IMR-90 (cell line): ENCODE measurements around the gene GSPT1. TPM values are rescaled to one million over a fixed set of nuclear protein-coding genes. Genes with fewer than 3 reads are reported as not detected.

Experiments
- ATAC-seq: fragments of 200-7000 bp; cut with Tn5 transposase; 2 replicates; pipeline ENCODE4 v1.9.1; 2020; ENCODE audit warnings: low read depth, mild to moderate bottlenecking, moderate library complexity
- BruUV-seq: library from RNA; stranded (reverse); fragments of 400-500 nt; replicated peaks from 2 replicates; lab custom pipeline; 2021; lab: Mats Ljungman, UMichigan
- CTCF ChIA-PET: fragments of 300-600 bp; formaldehyde crosslinking; extraction: SDS; loops from one replicate; lab custom pipeline; 2021; ENCODE audit warnings: antibody characterized with exemption; lab: Yijun Ruan, JAX
- POLR2A ChIA-PET: fragments of 300-600 bp; sonication (Branson Sonifier 250); formaldehyde crosslinking; loops from one replicate; lab custom pipeline; 2022; ENCODE audit warnings: antibody characterized with exemption; ENCODE audit not compliant: unreplicated experiment; lab: Charles Lee
- DNase-seq: peaks from one replicate; pipeline ENCODE4 v3.0.0; 2013
- H2AFZ ChIP-seq: replicated peaks from 2 replicates; pipeline ENCODE3; 2013; ENCODE audit warnings: low read length, mild to moderate bottlenecking; ENCODE audit not compliant: poor library complexity
- H2AK5ac ChIP-seq: 2 replicates; pipeline ENCODE4 v1.6.1; 2013; ENCODE audit warnings: low read depth, low read length, inconsistent platforms
- H2AK9ac ChIP-seq: replicated peaks from 2 replicates; pipeline ENCODE3; 2013; ENCODE audit warnings: mild to moderate bottlenecking, low read depth, low read length, moderate library complexity; ENCODE audit not compliant: poor library complexity
- H2BK120ac ChIP-seq: 2 replicates; pipeline ENCODE4 v1.6.1; 2013; ENCODE audit warnings: low read depth, low read length, inconsistent platforms
- H2BK15ac ChIP-seq: 3 replicates; pipeline ENCODE4 v1.6.1; 2013; ENCODE audit warnings: low read depth, low read length, inconsistent platforms
- H2BK20ac ChIP-seq: 2 replicates; pipeline ENCODE4 v1.6.1; 2013; ENCODE audit warnings: low read depth, mild to moderate bottlenecking, inconsistent platforms, low read length, moderate library complexity
- H2BK5ac ChIP-seq: 2 replicates; pipeline ENCODE4 v1.6.1; 2013; ENCODE audit warnings: mild to moderate bottlenecking, low read depth, low read length, inconsistent platforms; ENCODE audit not compliant: poor library complexity, severe bottlenecking
- H3K14ac ChIP-seq: replicated peaks from 2 replicates; pipeline ENCODE4 v1.6.1; 2013; ENCODE audit warnings: low read depth, low read length, inconsistent platforms
- H3K18ac ChIP-seq: 2 replicates; pipeline ENCODE4 v1.6.1; 2013; ENCODE audit warnings: low read depth, low read length, control low read depth
- H3K23ac ChIP-seq: 2 replicates; pipeline ENCODE4 v1.6.1; 2013; ENCODE audit warnings: low read depth, low read length, inconsistent platforms
- H3K27ac ChIP-seq: 2 replicates; pipeline ENCODE4 v1.5.1; 2013; ENCODE audit warnings: mild to moderate bottlenecking, control low read depth, low read length; ENCODE audit not compliant: insufficient read depth
- H3K27me3 ChIP-seq: 2 replicates; pipeline ENCODE4 v1.6.1; 2013; ENCODE audit warnings: low read length; ENCODE audit not compliant: control insufficient read depth, insufficient read depth
- H3K36me3 ChIP-seq: 2 replicates; pipeline ENCODE4 v1.6.1; 2013; ENCODE audit warnings: low read length, mixed read lengths; ENCODE audit not compliant: control insufficient read depth, insufficient read depth
- H3K4ac ChIP-seq: 2 replicates; pipeline ENCODE4 v1.6.1; 2013; ENCODE audit warnings: low read depth, low read length, inconsistent platforms
- H3K4me1 ChIP-seq: 2 replicates; pipeline ENCODE4 v1.6.1; 2013; ENCODE audit warnings: low read length, mixed read lengths; ENCODE audit not compliant: control insufficient read depth, insufficient read depth
- H3K4me2 ChIP-seq: 2 replicates; pipeline ENCODE4 v1.6.1; 2013; ENCODE audit warnings: low read depth, mild to moderate bottlenecking, control low read depth, low read length, moderate library complexity
- H3K4me3 ChIP-seq: 2 replicates; pipeline ENCODE4 v1.5.1; 2013; ENCODE audit warnings: low read depth, mild to moderate bottlenecking, control low read depth, low read length, moderate library complexity; ENCODE audit not compliant: insufficient read depth
- H3K56ac ChIP-seq: 2 replicates; pipeline ENCODE4 v1.6.1; 2013; ENCODE audit warnings: low read length, inconsistent platforms; ENCODE audit not compliant: insufficient read depth; ENCODE audit errors: extremely low read depth
- H3K79me1 ChIP-seq, 2 experiments: 2 replicates each; pipeline ENCODE4 v1.6.1; 2013; ENCODE audit warnings: low read length in 2 of 2, inconsistent platforms in 1 of 2, low read depth in 1 of 2
- H3K9ac ChIP-seq: 2 replicates; pipeline ENCODE4 v1.6.1; 2013; ENCODE audit warnings: low read depth, low read length, control low read depth
- H3K9me1 ChIP-seq: 2 replicates; pipeline ENCODE4 v1.6.1; 2013; ENCODE audit warnings: low read length, inconsistent platforms; ENCODE audit not compliant: insufficient read depth
- H3K9me3 ChIP-seq: 2 replicates; pipeline ENCODE4 v1.6.1; 2013; ENCODE audit warnings: low read length; ENCODE audit not compliant: control insufficient read depth, insufficient read depth
- H4K20me1 ChIP-seq: 2 replicates; pipeline ENCODE4 v1.6.1; 2013; ENCODE audit warnings: low read length, inconsistent platforms; ENCODE audit not compliant: insufficient read depth
- H4K5ac ChIP-seq: 2 replicates; pipeline ENCODE4 v1.6.1; 2013; ENCODE audit warnings: mild to moderate bottlenecking, low read depth, low read length, control low read depth
- H4K8ac ChIP-seq, 2 experiments: 2 replicates each; pipeline ENCODE4 v1.6.1; 2013; ENCODE audit warnings: low read depth in 2 of 2, low read length in 2 of 2, control low read depth in 1 of 2, inconsistent platforms in 1 of 2
- H4K91ac ChIP-seq: 2 replicates; pipeline ENCODE4 v1.6.1; 2013; ENCODE audit warnings: low read depth, low read length, inconsistent platforms; ENCODE audit not compliant: insufficient read depth
- BHLHE40 ChIP-seq: fragments of 150-350 bp; IDR thresholded peaks from 2 replicates; pipeline ENCODE4 v1.6.1; 2016; ENCODE audit warnings: mild to moderate bottlenecking, low read depth, low read length
- CEBPB ChIP-seq: IDR thresholded peaks from 2 replicates; pipeline ENCODE4 v1.6.1; 2012; ENCODE audit warnings: low read depth, low read length, improper control_type of control experiment
- CHD1 ChIP-seq: IDR thresholded peaks from 2 replicates; pipeline ENCODE4 v1.6.1; 2012; ENCODE audit warnings: low read depth, low read length, improper control_type of control experiment
- FOS ChIP-seq: fragments of 150-350 bp; IDR thresholded peaks from 2 replicates; pipeline ENCODE4 v1.6.1; 2016; ENCODE audit warnings: low read depth, low read length
- MAFK ChIP-seq: IDR thresholded peaks from 2 replicates; pipeline ENCODE4 v1.6.1; 2012; ENCODE audit warnings: low read depth, low read length, improper control_type of control experiment
- MAZ ChIP-seq: IDR thresholded peaks from 2 replicates; pipeline ENCODE4 v1.6.1; 2012; ENCODE audit warnings: low read depth, mild to moderate bottlenecking, low read length, improper control_type of control experiment, moderate library complexity, borderline replicate concordance
- MXI1 ChIP-seq: IDR thresholded peaks from 2 replicates; pipeline ENCODE4 v1.6.1; 2012; ENCODE audit warnings: low read depth, mild to moderate bottlenecking, low read length, moderate library complexity, borderline replicate concordance
- NFE2L2 ChIP-seq: fragments of 150-350 bp; IDR thresholded peaks from 2 replicates; pipeline ENCODE4 v1.6.1; 2016; ENCODE audit warnings: low read depth, mild to moderate bottlenecking, low read length
- POLR2A ChIP-seq: IDR thresholded peaks from 2 replicates; pipeline ENCODE4 v1.6.1; 2012; ENCODE audit warnings: mild to moderate bottlenecking, low read depth, low read length
- RAD21 ChIP-seq: IDR thresholded peaks from 2 replicates; pipeline ENCODE4 v1.6.1; 2012; ENCODE audit warnings: low read length, improper control_type of control experiment
- RCOR1 ChIP-seq: IDR thresholded peaks from 2 replicates; pipeline ENCODE4 v1.6.1; 2012; ENCODE audit warnings: mild to moderate bottlenecking, low read length, improper control_type of control experiment; ENCODE audit not compliant: insufficient replicate concordance
- RFX5 ChIP-seq: IDR thresholded peaks from 2 replicates; pipeline ENCODE4 v1.8.0; 2012; ENCODE audit warnings: low read depth, mild to moderate bottlenecking, low read length, moderate library complexity
- SMC3 ChIP-seq: fragments of 150-350 bp; IDR thresholded peaks from 2 replicates; pipeline ENCODE4 v1.6.1; 2016; ENCODE audit warnings: low read depth, mild to moderate bottlenecking, antibody characterized with exemption, low read length, moderate library complexity
- WGBS, 2 experiments: methylation state at CpG; one replicate each; pipeline versions ENCODE4 v1.1.5 to v1.1.7; 2013; ENCODE audit warnings: missing lambda C conversion rate in 2 of 2; ENCODE audit not compliant: insufficient read length in 1 of 2; ENCODE audit errors: extremely low coverage in 2 of 2; 5-methylcytosine and 5-hydroxymethylcytosine counted together
- dilution Hi-C: fragments of 300-500 bp; cut with HindIII; formaldehyde crosslinking; loops from one replicate; pipeline ENCODE4 v1.14.3; 2018; ENCODE audit warnings: low sequenced_read_pairs; ENCODE audit not compliant: unreplicated experiment
- in situ Hi-C: fragments of 300-500 bp; cut with MboI; formaldehyde crosslinking; loops from 3 replicates; pipeline ENCODE4 v1.14.3; 2019; ENCODE audit warnings: low sequenced_read_pairs, inconsistent platforms, mixed read lengths
- intact Hi-C: fragments of 100-400 bp; cut with micrococcal nuclease; formaldehyde crosslinking; loops from 2 replicates; pipeline ENCODE4 v1.10.0; 2022
- polyA plus RNA-seq, 3 experiments: library from polyadenylated mRNA; depleted of rRNA; stranded (reverse); fragments of >200 nt; gene quantifications; 2 replicates each; pipeline ENCODE4 v1.2.3, GENCODE V29; 2012; ENCODE audit warnings: low replicate concordance in 1 of 3
- total RNA-seq: library from RNA; depleted of rRNA; stranded (reverse); fragments of >200 nt; gene quantifications from 2 replicates; pipeline ENCODE4 v1.2.3, GENCODE V29; 2012
- TF ChIP-seq, protein P1 (sequence below): fragments of 150-350 bp; IDR thresholded peaks from 2 replicates; pipeline ENCODE4 v1.6.1; 2016; ENCODE audit warnings: low read depth, mild to moderate bottlenecking, low read length, moderate library complexity, borderline replicate concordance
- TF ChIP-seq, protein P2 (sequence below): conservative IDR thresholded peaks from 2 replicates; pipeline ENCODE4 v1.5.1; 2012; ENCODE audit warnings: mild to moderate bottlenecking, low read depth, low read length, improper control_type of control experiment
- TF ChIP-seq, protein P3 (sequence below): fragments of 150-350 bp; IDR thresholded peaks from 2 replicates; pipeline ENCODE4 v1.6.1; 2017; ENCODE audit warnings: mild to moderate bottlenecking, antibody characterized with exemption, low read length, low read depth

GSPT1 gene
- total and polyA plus RNA-seq, 2 of the 4 experiments (the other 2 are of a cell fraction), result 76.3 to 84.8 TPM

DNA sequence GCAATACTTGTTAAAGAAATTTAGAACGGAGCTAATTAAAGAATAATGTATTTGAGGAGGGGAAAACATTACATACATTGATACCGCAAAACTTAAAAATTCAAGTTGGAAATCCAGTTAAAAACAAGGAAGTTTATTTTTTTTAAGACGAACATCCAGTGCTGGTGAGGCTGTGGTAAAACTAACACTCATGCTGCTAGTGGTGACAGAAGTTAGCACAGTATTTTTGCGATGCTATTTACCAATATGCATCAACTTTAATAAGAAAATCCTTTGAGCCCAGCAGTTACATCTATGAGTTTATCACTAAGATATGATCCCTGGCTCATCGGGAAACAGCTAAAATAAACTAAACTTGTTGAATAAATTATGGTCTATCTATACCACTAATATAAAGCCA is 31.7 kb downstream of the GSPT1 start:
- no peak for TF ChIP-seq SMC3
- TF ChIP-seq FOS, result no peak
- TF ChIP-seq, protein P1, sequence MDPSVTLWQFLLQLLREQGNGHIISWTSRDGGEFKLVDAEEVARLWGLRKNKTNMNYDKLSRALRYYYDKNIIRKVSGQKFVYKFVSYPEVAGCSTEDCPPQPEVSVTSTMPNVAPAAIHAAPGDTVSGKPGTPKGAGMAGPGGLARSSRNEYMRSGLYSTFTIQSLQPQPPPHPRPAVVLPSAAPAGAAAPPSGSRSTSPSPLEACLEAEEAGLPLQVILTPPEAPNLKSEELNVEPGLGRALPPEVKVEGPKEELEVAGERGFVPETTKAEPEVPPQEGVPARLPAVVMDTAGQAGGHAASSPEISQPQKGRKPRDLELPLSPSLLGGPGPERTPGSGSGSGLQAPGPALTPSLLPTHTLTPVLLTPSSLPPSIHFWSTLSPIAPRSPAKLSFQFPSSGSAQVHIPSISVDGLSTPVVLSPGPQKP, result no peak
- TF ChIP-seq, protein P2, sequence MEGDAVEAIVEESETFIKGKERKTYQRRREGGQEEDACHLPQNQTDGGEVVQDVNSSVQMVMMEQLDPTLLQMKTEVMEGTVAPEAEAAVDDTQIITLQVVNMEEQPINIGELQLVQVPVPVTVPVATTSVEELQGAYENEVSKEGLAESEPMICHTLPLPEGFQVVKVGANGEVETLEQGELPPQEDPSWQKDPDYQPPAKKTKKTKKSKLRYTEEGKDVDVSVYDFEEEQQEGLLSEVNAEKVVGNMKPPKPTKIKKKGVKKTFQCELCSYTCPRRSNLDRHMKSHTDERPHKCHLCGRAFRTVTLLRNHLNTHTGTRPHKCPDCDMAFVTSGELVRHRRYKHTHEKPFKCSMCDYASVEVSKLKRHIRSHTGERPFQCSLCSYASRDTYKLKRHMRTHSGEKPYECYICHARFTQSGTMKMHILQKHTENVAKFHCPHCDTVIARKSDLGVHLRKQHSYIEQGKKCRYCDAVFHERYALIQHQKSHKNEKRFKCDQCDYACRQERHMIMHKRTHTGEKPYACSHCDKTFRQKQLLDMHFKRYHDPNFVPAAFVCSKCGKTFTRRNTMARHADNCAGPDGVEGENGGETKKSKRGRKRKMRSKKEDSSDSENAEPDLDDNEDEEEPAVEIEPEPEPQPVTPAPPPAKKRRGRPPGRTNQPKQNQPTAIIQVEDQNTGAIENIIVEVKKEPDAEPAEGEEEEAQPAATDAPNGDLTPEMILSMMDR, result no peak
- TF ChIP-seq, protein P3, sequence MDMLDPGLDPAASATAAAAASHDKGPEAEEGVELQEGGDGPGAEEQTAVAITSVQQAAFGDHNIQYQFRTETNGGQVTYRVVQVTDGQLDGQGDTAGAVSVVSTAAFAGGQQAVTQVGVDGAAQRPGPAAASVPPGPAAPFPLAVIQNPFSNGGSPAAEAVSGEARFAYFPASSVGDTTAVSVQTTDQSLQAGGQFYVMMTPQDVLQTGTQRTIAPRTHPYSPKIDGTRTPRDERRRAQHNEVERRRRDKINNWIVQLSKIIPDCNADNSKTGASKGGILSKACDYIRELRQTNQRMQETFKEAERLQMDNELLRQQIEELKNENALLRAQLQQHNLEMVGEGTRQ, result no peak
- no peak for TF ChIP-seq MAFK
- TF ChIP-seq POLR2A, result no peak
- no peak for TF ChIP-seq CHD1
- no peak for TF ChIP-seq MAZ
- no peak for TF ChIP-seq MXI1
- no peak for TF ChIP-seq BHLHE40
- no peak for TF ChIP-seq RAD21
- TF ChIP-seq CEBPB, result no peak
- TF ChIP-seq RFX5, result no peak
- TF ChIP-seq RCOR1, result no peak
- no peak for TF ChIP-seq NFE2L2
- Histone ChIP-seq H3K4me3 (no peak overlapping the region), H3K79me1 (peaks cover 15 to 28% of the 10 kb centered on the region in 2 experiments), H4K5ac (no peak overlapping the region), H2AK5ac (no peak overlapping the region), H3K27ac (no peak overlapping the region), H2BK120ac (no peak overlapping the region), H4K91ac (no peak overlapping the region), H3K27me3 (no peaks in the 10 kb centered on the region), H2AFZ (no peak overlapping the region), H3K9me3 (no peaks in the 10 kb centered on the region), H3K9ac (no peak overlapping the region), H3K9me1 (no peaks in the 10 kb centered on the region), H3K4me2 (no peak overlapping the region), H3K4ac (no peak overlapping the region), H3K36me3 (peaks cover 40% of the 10 kb centered on the region), H2BK5ac (no peak overlapping the region), H2AK9ac (no peak overlapping the region), H3K18ac (no peak overlapping the region), H4K20me1 (no peaks in the 10 kb centered on the region), H2BK15ac (no peak overlapping the region), H3K23ac (no peak overlapping the region), H2BK20ac (no peak overlapping the region), H3K56ac (no peak overlapping the region), H3K4me1 (no peaks in the 10 kb centered on the region), H3K14ac (no peak overlapping the region), H4K8ac (no peak overlapping the region)
- ChIA-PET POLR2A (no interaction called here), CTCF (interaction anchor here (0.6 kb wide), 2 partner anchors 352 to 600 kb away, joined by 3 to 4 read pairs; no protein-coding TSS in a partner anchor)
- ATAC-seq (no peak), DNase-seq (no peak)
- in situ Hi-C loops (no loop called here), dilution Hi-C loops (no loop called here), intact Hi-C loops (no loop called here)
- WGBS, 2 experiments, result 100% methylated on average over 1 of the region's 5 CpGs; no CpG with 5 or more reads in 1 of the 2 experiments
- BruUV-seq, result no TSS peak
